Endodermal cell (in vitro differentiated cells): ENCODE measurements around the gene DOCK4. TPM values are rescaled to one million over a fixed set of nuclear protein-coding genes. Genes with fewer than 3 reads are reported as not detected.

Experiments
- DNase-seq: peaks from one replicate; pipeline ENCODE4 v3.0.0-alpha.2; 2017
- H3K27ac ChIP-seq: 2 replicates; pipeline ENCODE4 v1.5.1; 2013; ENCODE audit warnings: mild to moderate bottlenecking, low read depth, low read length, moderate library complexity
- H3K27me3 ChIP-seq: 2 replicates; pipeline ENCODE4 v1.6.1; 2013; ENCODE audit warnings: mild to moderate bottlenecking, low read length, moderate library complexity; ENCODE audit not compliant: insufficient read depth, control insufficient read depth, poor library complexity, severe bottlenecking
- H3K36me3 ChIP-seq: 2 replicates; pipeline ENCODE4 v1.7.0; 2013; ENCODE audit warnings: mild to moderate bottlenecking, low read length, moderate library complexity; ENCODE audit not compliant: control insufficient read depth, insufficient read depth
- H3K4me1 ChIP-seq: one replicate; pipeline ENCODE4 v1.7.0; 2013; ENCODE audit warnings: low read length; ENCODE audit not compliant: control insufficient read depth, insufficient read depth
- H3K4me3 ChIP-seq: 2 replicates; pipeline ENCODE4 v1.5.1; 2013; ENCODE audit warnings: mild to moderate bottlenecking, low read length, moderate library complexity
- H3K9ac ChIP-seq: 2 replicates; pipeline ENCODE4 v1.6.1; 2013; ENCODE audit warnings: mild to moderate bottlenecking, low read length, moderate library complexity; ENCODE audit not compliant: poor library complexity, severe bottlenecking; ENCODE audit errors: extremely low read depth
- H3K9me3 ChIP-seq: 2 replicates; pipeline ENCODE4 v1.6.1; 2013; ENCODE audit warnings: mild to moderate bottlenecking, low read length, moderate library complexity; ENCODE audit not compliant: control insufficient read depth
- H3K27ac Mint-ChIP-seq: 2 replicates; pipeline ENCODE4 v1.8.0; 2020; ENCODE audit warnings: mixed read lengths
- H3K27me3 Mint-ChIP-seq: 2 replicates; pipeline ENCODE4 v1.8.0; 2021; ENCODE audit warnings: mild to moderate bottlenecking, mixed read lengths; ENCODE audit not compliant: insufficient read depth
- H3K36me3 Mint-ChIP-seq: 2 replicates; pipeline ENCODE4 v1.8.0; 2020; ENCODE audit warnings: low read depth, mixed read lengths
- H3K4me1 Mint-ChIP-seq: 2 replicates; pipeline ENCODE4 v1.8.0; 2020; ENCODE audit warnings: mixed read lengths
- H3K4me3 Mint-ChIP-seq: 2 replicates; pipeline ENCODE4 v1.8.0; 2020; ENCODE audit warnings: mild to moderate bottlenecking, moderate library complexity, mixed read lengths
- H3K9me3 Mint-ChIP-seq: 2 replicates; pipeline ENCODE4 v1.8.0; 2020; ENCODE audit warnings: mild to moderate bottlenecking, mixed read lengths
- WGBS, 2 experiments: methylation state at CpG; one replicate each; pipeline versions ENCODE4 v1.1.5 to v1.1.7; 2013; ENCODE audit warnings: missing lambda C conversion rate in 2 of 2, mixed read lengths in 1 of 2; ENCODE audit not compliant: insufficient coverage in 1 of 2, insufficient read length in 1 of 2; 5-methylcytosine and 5-hydroxymethylcytosine counted together
- total RNA-seq, 2 donors: library from RNA; stranded (reverse); fragmentation: NEBNext Ultra II Directional in 1 of 2; extraction: Animal tissue kit (Norgen Biotek cat#: 25700) in 1 of 2; gene quantifications; 2 replicates in 1 of 2; 3 replicates in 1 of 2; pipeline ENCODE4 v1.2.1, GENCODE V29; 2021
- TF ChIP-seq, protein P1 (sequence below): fragments of 200-600 bp; sonication (generic); conservative IDR thresholded peaks from 2 replicates; pipeline ENCODE4 v1.5.0; 2021; ENCODE audit warnings: antibody characterized with exemption, mild to moderate bottlenecking

The DOCK4 gene
- total RNA-seq, 2 donors from 2014 or later = 11.2 to 15.3 TPM

DNA sequence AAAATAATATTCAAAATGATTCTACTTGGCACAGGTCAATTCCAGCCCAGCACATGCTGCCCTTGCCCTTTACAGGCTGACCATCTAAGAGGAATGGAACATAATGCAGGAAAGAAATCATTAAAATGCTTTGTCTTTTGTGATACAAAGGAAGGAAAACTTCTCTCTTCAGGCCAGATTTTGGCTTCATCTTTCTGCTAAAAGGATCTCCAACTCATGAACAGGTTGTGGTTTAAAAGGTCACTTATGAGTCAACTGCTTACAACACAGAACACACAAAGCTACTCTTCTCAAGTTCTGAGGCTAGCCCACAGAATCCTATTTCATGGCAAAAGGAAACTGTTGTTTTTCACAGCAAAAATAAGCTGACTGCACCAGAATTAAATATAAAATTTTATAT, 197.1 kb downstream of the DOCK4 start:
- Histone ChIP-seq H3K4me1 (peaks cover 5% of the 10 kb centered on the region), H3K9me3 (no peaks in the 10 kb centered on the region), H3K9ac (no peak overlapping the region), H3K36me3 (no peaks in the 10 kb centered on the region), H3K27ac (no peak overlapping the region), H3K27me3 (no peaks in the 10 kb centered on the region), H3K4me3 (no peak overlapping the region)
- TF ChIP-seq, protein P1, sequence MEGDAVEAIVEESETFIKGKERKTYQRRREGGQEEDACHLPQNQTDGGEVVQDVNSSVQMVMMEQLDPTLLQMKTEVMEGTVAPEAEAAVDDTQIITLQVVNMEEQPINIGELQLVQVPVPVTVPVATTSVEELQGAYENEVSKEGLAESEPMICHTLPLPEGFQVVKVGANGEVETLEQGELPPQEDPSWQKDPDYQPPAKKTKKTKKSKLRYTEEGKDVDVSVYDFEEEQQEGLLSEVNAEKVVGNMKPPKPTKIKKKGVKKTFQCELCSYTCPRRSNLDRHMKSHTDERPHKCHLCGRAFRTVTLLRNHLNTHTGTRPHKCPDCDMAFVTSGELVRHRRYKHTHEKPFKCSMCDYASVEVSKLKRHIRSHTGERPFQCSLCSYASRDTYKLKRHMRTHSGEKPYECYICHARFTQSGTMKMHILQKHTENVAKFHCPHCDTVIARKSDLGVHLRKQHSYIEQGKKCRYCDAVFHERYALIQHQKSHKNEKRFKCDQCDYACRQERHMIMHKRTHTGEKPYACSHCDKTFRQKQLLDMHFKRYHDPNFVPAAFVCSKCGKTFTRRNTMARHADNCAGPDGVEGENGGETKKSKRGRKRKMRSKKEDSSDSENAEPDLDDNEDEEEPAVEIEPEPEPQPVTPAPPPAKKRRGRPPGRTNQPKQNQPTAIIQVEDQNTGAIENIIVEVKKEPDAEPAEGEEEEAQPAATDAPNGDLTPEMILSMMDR = no peak
- Mint-ChIP-seq H3K4me1 (peaks cover 14% of the 10 kb centered on the region), H3K27me3 (no peaks in the 10 kb centered on the region), H3K4me3 (no peak overlapping the region), H3K9me3 (no peaks in the 10 kb centered on the region), H3K27ac (no peak overlapping the region), H3K36me3 (no peaks in the 10 kb centered on the region)
- DNase-seq = no peak

- Mint-ChIP-seq H3K27ac (no peak overlapping the region), H3K4me1 (peaks cover 1% of the 10 kb centered on the region)
- WGBS, 2 experiments = 92 to 100% methylated on average over 3 to 4 of the region's 4 CpGs
Measured at GRCh38 chr7:112007185-112007584, 199.0 kb downstream of the DOCK4 start.

GRCh38 chr7:112006071-112006470, 200.1 kb downstream of the DOCK4 start:
- H3K4me1 Mint-ChIP-seq = no peaks in the 10 kb centered on the region
- H3K9ac ChIP-seq = no peak overlapping the region
- no peaks in the 10 kb centered on the region for H3K9me3 ChIP-seq
- no peak overlapping the region for H3K4me3 ChIP-seq
- H3K9me3 Mint-ChIP-seq = no peaks in the 10 kb centered on the region
- H3K27me3 Mint-ChIP-seq = no peaks in the 10 kb centered on the region
- peaks cover 4% of the 10 kb centered on the region for H3K36me3 Mint-ChIP-seq
- no peak overlapping the region for H3K27ac Mint-ChIP-seq
- no peaks in the 10 kb centered on the region for H3K27me3 ChIP-seq
- 84% methylated on average over 2 of the region's 2 CpGs; no CpG with 5 or more reads in 1 of the 2 experiments for WGBS, 2 experiments
- TF ChIP-seq, protein P1 = no peak
- H3K4me1 ChIP-seq = no peaks in the 10 kb centered on the region
- H3K4me3 Mint-ChIP-seq = no peak overlapping the region
- DNase-seq = no peak
- no peak overlapping the region for H3K27ac ChIP-seq
- H3K36me3 ChIP-seq = no peaks in the 10 kb centered on the region

More at GRCh38 chr7:112007185-112007584, 199.0 kb downstream of the DOCK4 start:
- Mint-ChIP-seq H3K36me3 (peaks cover 4% of the 10 kb centered on the region), H3K27me3 (no peaks in the 10 kb centered on the region), H3K4me3 (no peak overlapping the region), H3K9me3 (no peaks in the 10 kb centered on the region)
- no peak overlapping the region for H3K9ac ChIP-seq
- H3K4me1 ChIP-seq = peaks cover 2% of the 10 kb centered on the region
- H3K4me3 ChIP-seq = no peak overlapping the region
- DNase-seq = no peak
- no peaks in the 10 kb centered on the region for H3K27me3 ChIP-seq
- TF ChIP-seq, protein P1 = no peak
- H3K36me3 ChIP-seq = no peaks in the 10 kb centered on the region
- no peak overlapping the region for H3K27ac ChIP-seq
- H3K9me3 ChIP-seq = no peaks in the 10 kb centered on the region
